MCF 10A (cell line): ENCODE measurements around the gene PDE6G. TPM values are rescaled to one million over a fixed set of nuclear protein-coding genes. Genes with fewer than 3 reads are reported as not detected.

ENCODE experiments used
- BruUV-seq: library from RNA; stranded (reverse); fragments of 400-500 nt; replicated peaks from 2 replicates; lab custom pipeline; 2021; lab: Mats Ljungman, UMichigan
- CTCF ChIA-PET: fragments of 300-600 bp; sonication (Branson Sonifier 250); formaldehyde crosslinking; extraction: SDS; loops from one replicate; lab custom pipeline; 2021; ENCODE audit warnings: antibody characterized with exemption, inconsistent platforms; lab: Yijun Ruan, JAX
- POLR2A ChIA-PET: fragments of 300-600, 350-650 bp; sonication (Branson Sonifier 250); formaldehyde crosslinking; extraction: SDS; loops from one replicate; lab custom pipeline; 2020; ENCODE audit warnings: antibody characterized with exemption, inconsistent platforms; lab: Yijun Ruan, JAX
- DNase-seq: peaks from one replicate; pipeline ENCODE4 v3.0.0-alpha.2; 2018; ENCODE audit not compliant: unreplicated experiment
- H3K27ac Mint-ChIP-seq: one replicate; pipeline ENCODE4 v1.8.0; 2022; ENCODE audit warnings: mild to moderate bottlenecking, low read depth, mixed read lengths; ENCODE audit not compliant: unreplicated experiment
- H3K27me3 Mint-ChIP-seq: one replicate; pipeline ENCODE4 v1.8.0; 2022; ENCODE audit warnings: mixed read lengths; ENCODE audit not compliant: insufficient read depth, unreplicated experiment
- H3K36me3 Mint-ChIP-seq: one replicate; pipeline ENCODE4 v1.8.0; 2022; ENCODE audit warnings: mild to moderate bottlenecking, moderate library complexity, mixed read lengths; ENCODE audit not compliant: insufficient read depth, unreplicated experiment
- H3K4me1 Mint-ChIP-seq: one replicate; pipeline ENCODE4 v1.8.0; 2022; ENCODE audit warnings: mixed read lengths; ENCODE audit not compliant: insufficient read depth, unreplicated experiment
- H3K4me3 Mint-ChIP-seq: one replicate; pipeline ENCODE4 v1.8.0; 2022; ENCODE audit warnings: mild to moderate bottlenecking, moderate library complexity, mixed read lengths; ENCODE audit not compliant: unreplicated experiment
- H3K9me3 Mint-ChIP-seq: one replicate; pipeline ENCODE4 v1.8.0; 2022; ENCODE audit warnings: mixed read lengths; ENCODE audit not compliant: unreplicated experiment
- intact Hi-C: fragments of 100-400 bp; cut with micrococcal nuclease; formaldehyde crosslinking; loops from 2 replicates; pipeline ENCODE4 v1.14.1; 2022
- total RNA-seq: library from RNA; stranded (reverse); gene quantifications from 2 replicates; pipeline ENCODE4 v1.2.3, GENCODE V29; 2022
- TF ChIP-seq, protein P1 (sequence below): fragments of 200-600 bp; IDR thresholded peaks from one replicate; pipeline ENCODE4 v1.8.0; 2022; ENCODE audit warnings: antibody characterized with exemption, mild to moderate bottlenecking; ENCODE audit not compliant: unreplicated experiment

Gene PDE6G
- total RNA-seq, 1 experiment from 2014 or later = not detected

DNA sequence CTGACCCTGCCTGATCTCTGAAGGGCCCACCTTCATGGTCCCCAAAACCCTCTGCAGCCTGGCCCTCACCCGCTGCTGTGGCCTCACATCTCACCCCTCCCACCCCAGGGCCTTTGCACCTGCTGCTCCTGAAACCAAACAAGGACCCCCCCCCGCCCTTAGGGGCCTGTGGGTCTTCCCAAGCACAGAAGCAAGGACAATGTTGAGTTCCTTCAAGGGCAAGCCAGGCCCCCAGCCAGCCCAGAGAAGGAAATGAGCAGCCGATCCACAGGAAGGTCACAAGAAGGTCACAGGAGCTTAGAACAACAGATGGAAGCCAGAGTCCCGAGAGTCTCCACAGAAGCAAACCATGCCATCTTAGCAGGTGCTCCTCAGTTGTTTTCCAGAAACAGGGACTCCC, 493 bp upstream of the PDE6G start:
- BruUV-seq = no TSS peak
- intact Hi-C loops = no loop called here
- Mint-ChIP-seq H3K27ac (no peak overlapping the region), H3K9me3 (no peaks in the 10 kb centered on the region), H3K27me3 (no peaks in the 10 kb centered on the region), H3K4me3 (no peak overlapping the region), H3K4me1 (peaks cover 3% of the 10 kb centered on the region), H3K36me3 (no peaks in the 10 kb centered on the region)
- ChIA-PET CTCF (interaction anchor here (0.8 kb wide), 1 partner anchor 9 kb away, joined by 3 read pairs; no protein-coding TSS in a partner anchor), POLR2A (no interaction called here)
- DNase-seq = no peak
- TF ChIP-seq, protein P1, sequence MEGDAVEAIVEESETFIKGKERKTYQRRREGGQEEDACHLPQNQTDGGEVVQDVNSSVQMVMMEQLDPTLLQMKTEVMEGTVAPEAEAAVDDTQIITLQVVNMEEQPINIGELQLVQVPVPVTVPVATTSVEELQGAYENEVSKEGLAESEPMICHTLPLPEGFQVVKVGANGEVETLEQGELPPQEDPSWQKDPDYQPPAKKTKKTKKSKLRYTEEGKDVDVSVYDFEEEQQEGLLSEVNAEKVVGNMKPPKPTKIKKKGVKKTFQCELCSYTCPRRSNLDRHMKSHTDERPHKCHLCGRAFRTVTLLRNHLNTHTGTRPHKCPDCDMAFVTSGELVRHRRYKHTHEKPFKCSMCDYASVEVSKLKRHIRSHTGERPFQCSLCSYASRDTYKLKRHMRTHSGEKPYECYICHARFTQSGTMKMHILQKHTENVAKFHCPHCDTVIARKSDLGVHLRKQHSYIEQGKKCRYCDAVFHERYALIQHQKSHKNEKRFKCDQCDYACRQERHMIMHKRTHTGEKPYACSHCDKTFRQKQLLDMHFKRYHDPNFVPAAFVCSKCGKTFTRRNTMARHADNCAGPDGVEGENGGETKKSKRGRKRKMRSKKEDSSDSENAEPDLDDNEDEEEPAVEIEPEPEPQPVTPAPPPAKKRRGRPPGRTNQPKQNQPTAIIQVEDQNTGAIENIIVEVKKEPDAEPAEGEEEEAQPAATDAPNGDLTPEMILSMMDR = no peak

DNA sequence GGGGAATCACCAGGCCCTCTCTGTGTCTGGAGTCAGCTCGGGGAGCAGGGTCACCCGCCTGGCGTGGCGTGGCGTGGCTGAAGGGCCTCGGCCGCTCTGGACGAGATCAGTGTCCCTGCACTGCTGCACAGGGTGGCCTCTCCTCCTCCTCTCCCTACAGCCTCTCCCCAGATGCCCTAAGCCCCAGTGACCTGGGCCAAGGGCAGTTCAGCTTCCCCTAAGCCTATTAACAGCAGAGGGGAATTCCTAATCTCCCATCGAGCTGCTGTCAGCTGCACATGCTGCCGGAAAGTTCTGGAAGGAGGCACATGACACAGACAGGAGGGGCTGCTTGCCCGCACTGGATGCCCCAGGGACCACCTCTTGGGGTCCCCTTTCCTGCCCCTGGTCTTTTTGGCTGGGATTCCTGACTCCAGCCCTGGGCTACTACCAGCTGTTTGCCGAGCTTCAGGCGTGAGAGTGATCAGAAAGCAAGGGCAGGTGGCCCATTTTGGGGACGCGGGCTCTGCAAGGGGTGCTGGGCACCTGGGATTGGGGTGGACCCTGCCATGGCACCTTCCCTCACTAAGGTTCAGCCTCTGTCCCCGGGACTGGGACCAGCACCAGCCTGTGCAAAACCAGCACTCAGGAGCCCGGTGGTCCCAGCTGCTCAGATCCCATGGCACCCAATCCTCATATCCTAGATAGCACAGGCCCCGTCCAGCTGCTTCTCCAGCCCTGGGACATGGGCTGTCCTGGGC, 794 bp downstream of the PDE6G start:
- no peak for DNase-seq
- TF ChIP-seq, protein P1 = no peak
- CTCF ChIA-PET = no interaction called here
- BruUV-seq = no TSS peak
- Mint-ChIP-seq H3K9me3 (no peaks in the 10 kb centered on the region), H3K4me3 (no peak overlapping the region), H3K27me3 (no peaks in the 10 kb centered on the region), H3K36me3 (peaks cover 5% of the 10 kb centered on the region), H3K27ac (no peak overlapping the region), H3K4me1 (peaks cover 7% of the 10 kb centered on the region)
- intact Hi-C loops = no loop called here
- POLR2A ChIA-PET = interaction anchor here (1.1 kb wide), 2 partner anchors 10 kb away, joined by 3 read pairs; no protein-coding TSS in a partner anchor

DNA sequence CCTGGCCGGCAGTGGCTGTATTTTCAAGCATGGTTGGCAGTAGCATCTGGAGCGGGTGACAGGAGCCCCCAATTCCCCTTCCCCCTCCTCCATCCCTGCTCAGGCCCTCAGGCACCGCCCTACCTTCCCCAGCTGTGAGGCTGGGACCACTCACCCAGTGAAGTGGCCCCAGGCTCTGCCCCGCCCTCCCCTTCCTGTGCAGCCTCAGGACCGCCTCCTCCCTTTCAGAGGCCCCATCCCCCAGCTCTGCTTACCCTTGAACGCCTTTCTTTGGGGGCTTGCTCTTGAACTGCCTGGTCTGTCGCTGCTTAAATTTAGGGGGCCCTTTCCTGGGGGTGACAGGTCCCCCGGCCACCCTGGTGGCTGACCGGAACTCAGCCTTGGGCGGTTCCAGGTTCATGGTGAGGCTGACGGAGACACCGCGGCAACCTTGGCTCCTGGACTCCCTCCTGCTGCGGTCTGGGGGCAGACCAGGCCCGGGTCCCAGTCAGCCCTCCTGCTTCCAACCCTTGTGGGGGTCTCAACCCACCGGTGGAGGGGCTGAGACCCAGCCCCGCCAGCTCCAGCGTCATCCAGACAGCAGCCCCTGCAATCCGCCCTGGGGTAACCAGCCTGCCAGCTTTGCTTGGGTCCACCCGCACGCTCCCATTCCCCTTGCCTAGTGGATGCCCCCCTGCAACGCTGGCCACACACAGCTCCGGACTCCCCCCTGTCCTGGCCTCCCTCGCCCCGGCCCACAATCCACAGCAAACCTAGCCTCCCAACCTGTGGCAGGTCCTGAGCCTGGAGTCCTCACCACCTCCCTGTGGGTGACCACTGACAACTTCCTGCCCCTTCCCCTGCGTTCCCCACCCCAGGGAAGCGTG, 3.2 kb downstream of the PDE6G start:
- no peak overlapping the region for H3K27ac Mint-ChIP-seq
- no peak for DNase-seq
- ChIA-PET CTCF (no interaction called here), POLR2A (interaction anchor here (1.4 kb wide), 1 partner anchor 13 kb away, joined by 4 read pairs; the partner anchor contains the start of genes CCDC137 and OXLD1)
- H3K27me3 Mint-ChIP-seq = no peaks in the 10 kb centered on the region
- H3K4me3 Mint-ChIP-seq = no peak overlapping the region
- no peaks in the 10 kb centered on the region for H3K9me3 Mint-ChIP-seq
- no TSS peak for BruUV-seq
- intact Hi-C loops = no loop called here
- H3K36me3 Mint-ChIP-seq = peaks cover 6% of the 10 kb centered on the region
- TF ChIP-seq, protein P1 = no peak
- H3K4me1 Mint-ChIP-seq = peaks cover 7% of the 10 kb centered on the region

DNA sequence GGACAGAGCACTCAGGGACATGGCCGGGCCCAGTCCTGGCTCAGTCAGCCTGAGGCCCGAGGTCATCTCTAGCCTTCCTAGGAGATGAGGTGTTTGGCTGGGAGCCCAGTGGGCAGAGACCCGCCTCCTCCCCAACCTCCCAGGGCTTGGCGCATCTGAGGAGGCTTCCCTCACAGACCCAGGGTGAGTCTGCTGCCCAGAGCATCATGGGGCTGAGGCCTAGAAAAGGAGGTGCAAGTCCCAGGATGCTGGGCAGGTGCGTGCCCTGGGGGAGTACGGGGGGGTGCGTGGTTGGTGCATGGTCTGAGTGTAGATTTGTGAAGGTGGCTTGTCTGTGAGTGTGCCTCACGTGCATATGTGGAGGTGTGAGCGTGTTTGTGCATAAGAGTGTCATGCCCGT, 4.7 kb downstream of the PDE6G start:
- TF ChIP-seq, protein P1 = no peak
- DNase-seq = peak; percentile 87
- ChIA-PET POLR2A (no interaction called here), CTCF (interaction anchor here (0.6 kb wide), 1 partner anchor 87 kb away, joined by 3 read pairs; no protein-coding TSS in a partner anchor)
- H3K36me3 Mint-ChIP-seq = peaks cover 6% of the 10 kb centered on the region
- no peaks in the 10 kb centered on the region for H3K27me3 Mint-ChIP-seq
- H3K4me3 Mint-ChIP-seq = no peak overlapping the region
- peaks cover 7% of the 10 kb centered on the region for H3K4me1 Mint-ChIP-seq
- intact Hi-C loops = loop anchor here (2.0 kb wide), 1 partner anchor 15 kb away; the partner anchor contains the start of genes CCDC137 and OXLD1
- no TSS peak for BruUV-seq
- H3K27ac Mint-ChIP-seq = no peak overlapping the region
- H3K9me3 Mint-ChIP-seq = no peaks in the 10 kb centered on the region
